ENCODE data around the gene DIPK1C.

The DIPK1C gene

GRCh38 chr18:74390900-74391299 lies 66.2 kb downstream of the DIPK1C start:
- H3K9ac ChIP-seq (ENCODE audit: low read length), result no peak overlapping the region
- H3K4me3 ChIP-seq (ENCODE audit: low read length), result no peak overlapping the region
- no peaks in the 10 kb centered on the region for H3K9me3 ChIP-seq (ENCODE audit: control insufficient read depth, low read length)
- no peaks in the 10 kb centered on the region for H3K27me3 ChIP-seq (ENCODE audit: control insufficient read depth, insufficient read depth, low read length)
- H3K4me1 ChIP-seq (ENCODE audit: control insufficient read depth, insufficient read depth, low read length), result no peaks in the 10 kb centered on the region
- H3K36me3 ChIP-seq (ENCODE audit: control insufficient read depth, insufficient read depth, low read length), result no peaks in the 10 kb centered on the region

- Histone ChIP-seq H3K4me1 (ENCODE audit: control insufficient read depth, insufficient read depth, low read length) (no peaks in the 10 kb centered on the region), H3K27me3 (ENCODE audit: control insufficient read depth, insufficient read depth, low read length) (no peaks in the 10 kb centered on the region), H3K36me3 (ENCODE audit: control insufficient read depth, insufficient read depth, low read length) (no peaks in the 10 kb centered on the region), H3K4me3 (ENCODE audit: low read length) (no peak overlapping the region), H3K9me3 (ENCODE audit: control insufficient read depth, low read length) (no peaks in the 10 kb centered on the region), H3K9ac (ENCODE audit: low read length) (no peak overlapping the region)
These were observed 67.1 kb downstream of the DIPK1C start for GRCh38 chr18:74389991-74390390.

GRCh38 chr18:74389171-74389927 lies 67.8 kb downstream of the DIPK1C start:
- no peak overlapping the region for H3K9ac ChIP-seq (ENCODE audit: low read length)
- H3K27me3 ChIP-seq (ENCODE audit: control insufficient read depth, insufficient read depth, low read length), result no peaks in the 10 kb centered on the region
- H3K4me1 ChIP-seq (ENCODE audit: control insufficient read depth, insufficient read depth, low read length), result no peaks in the 10 kb centered on the region
- H3K9me3 ChIP-seq (ENCODE audit: control insufficient read depth, low read length), result no peaks in the 10 kb centered on the region
- H3K4me3 ChIP-seq (ENCODE audit: low read length), result no peak overlapping the region
- no peaks in the 10 kb centered on the region for H3K36me3 ChIP-seq (ENCODE audit: control insufficient read depth, insufficient read depth, low read length)

- Histone ChIP-seq H3K36me3 (ENCODE audit: control insufficient read depth, insufficient read depth, low read length) (no peaks in the 10 kb centered on the region), H3K9me3 (ENCODE audit: control insufficient read depth, low read length) (no peaks in the 10 kb centered on the region), H3K27me3 (ENCODE audit: control insufficient read depth, insufficient read depth, low read length) (no peaks in the 10 kb centered on the region), H3K4me1 (ENCODE audit: control insufficient read depth, insufficient read depth, low read length) (no peaks in the 10 kb centered on the region), H3K9ac (ENCODE audit: low read length) (no peak overlapping the region), H3K4me3 (ENCODE audit: low read length) (no peak overlapping the region)
These were observed 68.9 kb downstream of the DIPK1C start for GRCh38 chr18:74388227-74388626.

- no peaks in the 10 kb centered on the region for H3K27me3 ChIP-seq (ENCODE audit: control insufficient read depth, insufficient read depth, low read length)
- H3K4me1 ChIP-seq (ENCODE audit: control insufficient read depth, insufficient read depth, low read length), result no peaks in the 10 kb centered on the region
- H3K9ac ChIP-seq (ENCODE audit: low read length), result no peak overlapping the region
- no peaks in the 10 kb centered on the region for H3K36me3 ChIP-seq (ENCODE audit: control insufficient read depth, insufficient read depth, low read length)
- no peaks in the 10 kb centered on the region for H3K9me3 ChIP-seq (ENCODE audit: control insufficient read depth, low read length)
- H3K4me3 ChIP-seq (ENCODE audit: low read length), result no peak overlapping the region
These were observed 69.7 kb downstream of the DIPK1C start for GRCh38 chr18:74387383-74387782.

All from mucosa of stomach (tissue), 1 donor.